ENCODE measurements around the gene CGN.

The CGN gene

GRCh38 chr1:151553659-151554058, 42.5 kb downstream of the CGN start:
- DNase-seq (ENCODE audit: low read depth), result no peak

DNA sequence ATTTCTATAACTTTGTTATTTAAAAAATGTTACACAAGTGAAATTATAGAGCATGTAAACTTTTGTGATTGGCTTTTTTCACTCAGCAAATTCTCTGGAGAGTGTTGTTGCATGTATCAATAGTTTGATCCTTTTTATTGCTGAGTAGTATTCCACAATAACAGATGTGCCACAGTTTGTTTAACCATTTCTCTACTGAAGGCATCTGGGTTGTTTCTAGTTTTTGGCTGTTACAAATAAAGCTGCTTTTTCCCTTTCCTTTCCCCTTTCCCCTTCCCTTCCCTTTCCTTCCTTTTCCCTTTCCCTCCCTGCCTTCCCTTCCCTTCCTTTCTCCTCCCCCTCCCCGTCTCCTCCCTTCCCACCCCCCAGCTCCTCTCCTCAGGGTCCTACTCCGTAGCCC, 44.9 kb downstream of the CGN start:
- DNase-seq (ENCODE audit: low read depth), result no peak

DNA sequence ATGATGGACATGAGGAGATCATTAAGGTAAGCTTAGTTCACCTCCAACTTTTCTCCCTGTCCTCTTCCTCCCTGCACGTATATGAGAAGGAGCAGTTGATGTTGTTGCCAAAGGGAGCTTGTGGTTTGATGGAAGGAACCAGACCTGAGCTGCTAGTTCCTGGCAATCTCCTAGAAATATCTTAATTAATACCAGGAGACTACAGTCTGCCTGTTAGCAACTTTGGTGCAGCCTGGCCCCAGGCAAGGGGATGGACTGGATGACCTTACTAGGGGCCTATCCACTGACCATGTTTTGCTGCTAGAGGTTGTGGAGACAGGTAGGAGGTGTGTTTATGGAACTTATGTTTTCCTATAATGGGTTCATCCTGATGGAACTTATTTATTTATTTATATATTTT, 51.5 kb downstream of the CGN start:
- DNase-seq (ENCODE audit: low read depth), result no peak

- DNase-seq (ENCODE audit: low read depth), result no peak
These were observed 52.2 kb downstream of the CGN start for GRCh38 chr1:151563376-151563775.

DNA sequence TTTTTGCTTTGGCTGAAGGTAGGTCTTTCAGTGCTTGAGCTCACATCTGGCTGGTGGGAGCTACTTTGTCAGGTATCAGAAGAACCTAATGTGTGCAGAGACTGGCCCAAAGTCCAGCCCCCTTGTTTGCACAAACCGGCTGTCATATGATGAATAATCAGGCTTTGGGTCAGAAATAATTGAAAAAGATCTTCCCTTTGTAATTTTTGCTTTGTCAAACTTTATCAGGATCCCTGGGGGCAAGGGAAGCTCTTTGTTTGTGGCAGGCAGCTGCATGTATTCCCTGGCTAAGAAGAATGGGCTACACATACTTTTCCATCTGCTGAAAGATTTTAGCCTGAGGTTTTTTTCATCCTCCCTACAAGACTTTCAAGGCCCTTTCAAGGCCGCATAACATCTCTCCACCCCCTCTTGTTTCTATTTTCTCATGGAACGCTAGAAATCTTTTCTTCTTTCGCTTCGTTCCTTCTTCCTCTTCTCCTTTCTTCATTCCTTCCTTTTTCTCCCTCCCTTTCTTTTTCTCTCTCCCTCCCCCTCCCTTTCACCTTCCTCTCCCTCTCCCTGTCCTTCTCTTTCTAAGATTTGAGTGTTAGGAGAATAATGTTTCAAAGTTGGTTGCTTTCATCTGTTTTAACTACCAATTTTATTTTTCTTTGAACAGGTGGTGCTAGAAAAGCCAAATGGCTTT, 54.5 kb downstream of the CGN start:
- no peak for DNase-seq (ENCODE audit: low read depth)

DNA sequence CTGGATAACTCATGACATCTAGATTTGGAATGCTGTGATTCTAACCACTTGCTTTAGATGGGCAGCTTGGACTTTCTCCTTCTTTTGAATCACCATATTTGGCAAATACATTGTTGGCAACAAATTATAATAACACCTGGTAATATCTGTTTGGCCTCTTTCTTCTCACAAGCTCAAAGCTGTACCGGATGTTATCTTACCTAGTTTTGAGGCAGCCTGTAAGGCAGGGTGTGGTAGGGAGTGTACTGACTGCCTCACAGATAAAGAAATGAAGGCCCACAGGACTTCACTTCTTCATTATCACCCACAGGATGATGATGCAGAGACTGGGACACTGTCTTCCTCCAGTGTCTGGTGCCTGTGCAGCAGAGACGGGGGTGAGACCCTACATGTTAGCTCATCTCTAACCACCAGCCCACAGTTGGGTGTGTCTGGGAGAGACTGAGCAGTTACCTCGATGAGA, 57.5 kb downstream of the CGN start:
- DNase-seq (ENCODE audit: low read depth), result no peak

DNA sequence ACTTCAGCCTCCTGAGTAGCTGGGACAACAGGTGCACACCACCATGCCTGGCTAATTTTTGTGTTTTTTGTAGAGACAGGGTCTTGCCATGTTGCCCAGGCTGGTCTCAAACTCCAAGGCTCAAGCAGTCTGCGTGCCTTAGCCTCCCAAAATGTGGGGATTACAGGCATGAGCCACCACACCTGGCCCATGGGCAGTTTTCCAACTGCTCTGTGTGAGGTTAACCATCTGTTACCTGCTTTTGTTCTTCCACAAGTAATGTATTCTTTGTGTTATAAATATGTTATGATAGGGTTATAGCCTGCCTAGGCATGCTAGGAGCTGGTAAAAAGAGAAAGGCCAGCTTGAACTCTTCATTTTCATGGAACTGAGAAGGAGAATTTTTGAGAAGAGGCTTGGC, 59.6 kb downstream of the CGN start:
- no peak for DNase-seq (ENCODE audit: low read depth)

GRCh38 chr1:151574575-151575529, 63.7 kb downstream of the CGN start:
- DNase-seq (ENCODE audit: low read depth), result peak; percentile 74

GRCh38 chr1:151577173-151577572, 66.0 kb downstream of the CGN start:
- DNase-seq (ENCODE audit: low read depth), result no peak

GRCh38 chr1:151578941-151579340, 67.8 kb downstream of the CGN start:
- no peak for DNase-seq (ENCODE audit: low read depth)

- no peak for DNase-seq (ENCODE audit: low read depth)
These were observed 68.4 kb downstream of the CGN start for GRCh38 chr1:151579436-151580225.

GRCh38 chr1:151581451-151581850, 70.3 kb downstream of the CGN start:
- DNase-seq (ENCODE audit: low read depth), result no peak

GRCh38 chr1:151581921-151582320, 70.7 kb downstream of the CGN start:
- no peak for DNase-seq (ENCODE audit: low read depth)

DNA sequence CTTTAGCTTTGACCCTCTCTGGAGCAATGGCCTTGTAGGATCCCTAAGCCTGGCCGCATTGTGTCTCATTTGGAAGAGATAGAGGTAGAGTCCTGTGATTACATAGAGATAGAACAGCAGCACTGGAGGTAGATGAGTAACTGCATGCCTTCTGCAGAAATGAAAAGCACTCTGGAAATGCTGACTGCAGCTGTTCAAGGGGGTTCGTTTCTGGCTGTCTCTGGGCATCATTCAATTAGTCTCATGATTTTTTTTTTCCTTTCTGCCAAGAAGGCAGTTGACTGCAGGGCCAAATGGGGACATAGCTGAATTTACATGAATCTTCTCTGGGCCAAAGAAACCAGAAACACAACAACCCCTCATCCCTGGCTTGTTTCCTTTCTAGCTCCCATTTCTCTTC, 72.6 kb downstream of the CGN start:
- DNase-seq (ENCODE audit: low read depth), result no peak

- DNase-seq (ENCODE audit: low read depth), result no peak
These were observed 73.1 kb downstream of the CGN start for GRCh38 chr1:151584278-151584677.

- no peak for DNase-seq (ENCODE audit: low read depth)
These were observed 73.6 kb downstream of the CGN start for GRCh38 chr1:151584780-151585179.

DNA sequence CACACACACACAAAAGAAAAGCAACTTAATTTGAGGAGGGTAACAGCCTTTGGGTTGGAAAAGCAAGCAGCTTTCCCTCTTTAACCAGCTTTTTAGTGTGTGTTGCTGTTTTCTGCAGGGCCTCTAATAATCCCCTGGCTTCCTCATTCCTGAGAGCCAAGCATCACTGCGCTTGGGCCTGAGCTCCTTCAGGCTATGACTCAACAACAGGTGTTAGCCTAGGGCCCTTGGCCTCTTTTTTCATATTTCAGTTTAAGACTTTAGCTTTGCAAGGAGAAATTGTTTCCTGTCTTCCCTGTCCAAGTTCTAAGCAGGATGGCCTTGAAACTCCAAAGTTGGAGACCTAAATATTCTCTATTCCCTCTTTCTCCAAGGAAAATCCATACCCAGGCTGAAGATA, 74.4 kb downstream of the CGN start:
- peak; percentile 20 for DNase-seq (ENCODE audit: low read depth)

Data from fibroblast of the conjunctiva (primary cell).